Esophagus muscularis mucosa (tissue), 4 donors: ENCODE data around the gene GVQW3. TPM values are rescaled to one million over a fixed set of nuclear protein-coding genes. Genes with fewer than 3 reads are reported as not detected.

ENCODE experiments used
- DNase-seq: peaks from one replicate; pipeline ENCODE4 v3.0.0-alpha.2; 2017; ENCODE audit errors: extremely low spot score
- H3K27ac ChIP-seq, 4 donors: fragments of 200-600 bp; sonication (generic); replicated peaks in 1 of 4; 1 replicate in 3 of 4; 2 replicates in 1 of 4; pipeline ENCODE4 v1.5.1; 2016 to 2019; ENCODE audit warnings: mild to moderate bottlenecking in 1 of 4
- H3K27me3 ChIP-seq, 4 donors: fragments of 200-600 bp; sonication (generic); one replicate each; pipeline versions ENCODE4 v1.5.1 to v1.6.0; 2016 to 2019
- H3K36me3 ChIP-seq, 4 donors: fragments of 200-600 bp; sonication (generic); one replicate each; pipeline ENCODE4 v1.5.1; 2016 to 2019
- H3K4me1 ChIP-seq, 4 donors: fragments of 200-600 bp; sonication (generic); one replicate each; pipeline ENCODE4 v1.5.1; 2016 to 2019
- H3K4me3 ChIP-seq, 4 donors: fragments of 200-600 bp; sonication (generic); 1 replicate in 2 of 4; 2 replicates in 2 of 4; pipeline ENCODE4 v1.5.1; 2016 to 2019; ENCODE audit warnings: mild to moderate bottlenecking in 4 of 4, moderate library complexity in 1 of 4
- H3K9me3 ChIP-seq, 4 donors: fragments of 200-600 bp; sonication (generic); 1 replicate in 3 of 4; 2 replicates in 1 of 4; pipeline ENCODE4 v1.5.1; 2016 to 2019
- CTCF ChIP-seq, 3 experiments: fragments of 200-600 bp in 2 of 3; fragments of 450-650 bp in 1 of 3; sonication (generic) in 2 of 3; IDR thresholded peaks; one replicate each; pipeline ENCODE4 v1.5.1; 2017 to 2019; ENCODE audit warnings: antibody characterized with exemption in 3 of 3, mild to moderate bottlenecking in 2 of 3, moderate library complexity in 1 of 3
- EP300 ChIP-seq: sonication (generic); formaldehyde crosslinking; IDR thresholded peaks from one replicate; pipeline ENCODE4 v1.6.1; 2017; ENCODE audit warnings: antibody characterized with exemption
- POLR2A ChIP-seq: fragments of 450-650 bp; IDR thresholded peaks from one replicate; pipeline ENCODE4 v1.6.1; 2017; ENCODE audit warnings: antibody characterized with exemption, moderate library complexity, mild to moderate bottlenecking, low read depth
- POLR2AphosphoS5 ChIP-seq, 2 donors: sonication (generic); formaldehyde crosslinking; IDR thresholded peaks; one replicate each; pipeline ENCODE4 v1.6.1; 2017; ENCODE audit warnings: antibody characterized with exemption in 2 of 2
- WGBS: methylation state at CpG from one replicate; pipeline ENCODE4 v1.1.5; 2018; 5-methylcytosine and 5-hydroxymethylcytosine counted together
- intact Hi-C: fragments of 100-400 bp; cut with DNase I; formaldehyde crosslinking; loops from one replicate; pipeline ENCODE4 v1.15.1; 2023
- total RNA-seq, 4 donors: library from RNA; depleted of rRNA; stranded (reverse); fragments of >200 nt; gene quantifications; one replicate each; pipeline versions ENCODE4 v1.1.0 to v1.2.1, GENCODE V29; 2016

GVQW3 gene
- total RNA-seq, 4 donors from 2014 or later = 0.50 to 1.6 (median 1.0) TPM

GRCh38 chr11:76379807-76380158 lies 1.3 kb upstream of the GVQW3 start:
- Histone ChIP-seq H3K4me3 (peak overlapping the region; percentile 87 to 98 (median 96)), H3K36me3 (no peaks in the 10 kb centered on the region), H3K27me3 (no peaks in the 10 kb centered on the region), H3K9me3 (no peaks in the 10 kb centered on the region), H3K4me1 (peaks cover 26 to 69% (median 51%) of the 10 kb centered on the region in 4 donors), H3K27ac (peak overlapping the region in 3 of 4 donors; percentile 91 to 92 (median 91))
- no peak for DNase-seq
- WGBS = 39% methylated on average over 6 of the region's 6 CpGs
- TF ChIP-seq EP300 (no peak), POLR2AphosphoS5 (IDR thresholded peaks at IDR 0.05) (no peak)
- intact Hi-C loops = loop anchor here (2.0 kb wide), 1 partner anchor 65 kb away; the partner anchor contains the start of gene EMSY

- Histone ChIP-seq H3K9me3 (no peaks in the 10 kb centered on the region), H3K27me3 (no peaks in the 10 kb centered on the region), H3K27ac (peak overlapping the region; percentile 85 to 92 (median 91)), H3K4me1 (peaks cover 26 to 64% (median 45%) of the 10 kb centered on the region in 4 donors), H3K36me3 (no peaks in the 10 kb centered on the region), H3K4me3 (peak overlapping the region; percentile 87 to 98 (median 96))
- intact Hi-C loops = loop anchor here (2.0 kb wide), 1 partner anchor 64 kb away; the partner anchor contains the start of gene EMSY
- TF ChIP-seq POLR2AphosphoS5 (IDR thresholded peaks at IDR 0.05) (no peak), POLR2A (no peak), CTCF (IDR thresholded peaks at IDR 0.05) (no peak), EP300 (no peak)
- WGBS = under 1% methylated on average over 23 of the region's 85 CpGs
- no peak for DNase-seq
These were observed 755 bp upstream of the GVQW3 start for GRCh38 chr11:76380159-76380976.

- intact Hi-C loops = no loop called here
- 83% methylated on average over 6 of the region's 6 CpGs for WGBS
- no peaks in the 10 kb centered on the region for H3K27me3 ChIP-seq
- peak overlapping the region; percentile 87 to 98 (median 96) for H3K4me3 ChIP-seq
- no peaks in the 10 kb centered on the region for H3K36me3 ChIP-seq
- H3K4me1 ChIP-seq = peaks cover 19 to 47% (median 38%) of the 10 kb centered on the region in 4 donors
- TF ChIP-seq EP300 (no peak), POLR2A (no peak), POLR2AphosphoS5 (IDR thresholded peaks at IDR 0.05) (no peak), CTCF (IDR thresholded peaks at IDR 0.05) (no peak)
- H3K9me3 ChIP-seq = no peaks in the 10 kb centered on the region
- H3K27ac ChIP-seq = no peak overlapping the region
- DNase-seq = no peak
These were observed 1.1 kb downstream of the GVQW3 start for GRCh38 chr11:76382209-76382608.

- Histone ChIP-seq H3K9me3 (no peaks in the 10 kb centered on the region), H3K27ac (no peak overlapping the region), H3K27me3 (no peaks in the 10 kb centered on the region), H3K4me1 (peaks cover 12 to 34% (median 25%) of the 10 kb centered on the region in 4 donors), H3K36me3 (no peaks in the 10 kb centered on the region), H3K4me3 (no peak overlapping the region)
- TF ChIP-seq CTCF (IDR thresholded peaks at IDR 0.05) (no peak), POLR2A (no peak), POLR2AphosphoS5 (IDR thresholded peaks at IDR 0.05) (no peak)
- 79% methylated on average over 5 of the region's 5 CpGs for WGBS
- no peak for DNase-seq
- intact Hi-C loops = no loop called here
These were observed 4.8 kb downstream of the GVQW3 start for GRCh38 chr11:76385903-76386302.

GRCh38 chr11:76388408-76388807 lies 7.3 kb downstream of the GVQW3 start:
- no peaks in the 10 kb centered on the region for H3K27me3 ChIP-seq
- peaks cover 0 to 17% (median 11%) of the 10 kb centered on the region in 4 donors for H3K4me1 ChIP-seq
- DNase-seq = no peak
- no peaks in the 10 kb centered on the region for H3K36me3 ChIP-seq
- 98% methylated on average over 2 of the region's 2 CpGs for WGBS
- no peak overlapping the region for H3K27ac ChIP-seq
- H3K9me3 ChIP-seq = no peaks in the 10 kb centered on the region
- no peak for TF ChIP-seq POLR2A
- TF ChIP-seq EP300 = no peak
- no peak for TF ChIP-seq POLR2AphosphoS5 (IDR thresholded peaks at IDR 0.05)
- intact Hi-C loops = no loop called here
- H3K4me3 ChIP-seq = no peak overlapping the region
